Lower leg skin (tissue), 4 donors: Measurements from ENCODE around the gene CASTOR1. TPM values are rescaled to one million over a fixed set of nuclear protein-coding genes. Genes with fewer than 3 reads are reported as not detected.

Experiments used
- DNase-seq, 2 donors: peaks; one replicate each; pipeline ENCODE4 v3.0.0-alpha.2; 2019; ENCODE audit warnings: low spot score in 2 of 2
- H3K4me3 ChIP-seq: fragments of 200-600 bp; sonication (generic); 2 replicates; pipeline ENCODE4 v1.5.1; 2017; ENCODE audit warnings: mild to moderate bottlenecking, low read depth; ENCODE audit not compliant: poor library complexity, severe bottlenecking
- CTCF ChIP-seq, 3 donors: fragments of 450-650 bp; IDR thresholded peaks; one replicate each; pipeline ENCODE4 v1.5.1; 2016; ENCODE audit warnings: antibody characterized with exemption in 3 of 3, mild to moderate bottlenecking in 3 of 3, moderate library complexity in 2 of 3
- POLR2A ChIP-seq, 2 donors: fragments of 450-650 bp; IDR thresholded peaks; one replicate each; pipeline ENCODE4 v1.6.1; 2016 to 2017; ENCODE audit warnings: antibody characterized with exemption in 2 of 2, mild to moderate bottlenecking in 1 of 2, moderate library complexity in 1 of 2
- WGBS, 2 donors: methylation state at CpG; one replicate each; pipeline ENCODE4 v1.1.5; 2018; 5-methylcytosine and 5-hydroxymethylcytosine counted together
- intact Hi-C: fragments of 100-400 bp; cut with DNase I; formaldehyde crosslinking; loops from one replicate; pipeline ENCODE4 v1.15.0; 2023; ENCODE audit warnings: low total_unique reads
- total RNA-seq, 4 donors: library from RNA; depleted of rRNA; stranded (reverse); fragments of >200 nt; gene quantifications; one replicate each; pipeline ENCODE4 v1.1.0, GENCODE V29; 2016

CASTOR1 gene
- total RNA-seq, 4 donors from 2014 or later = 16.3 to 38.1 (median 22.6) TPM

GRCh38 chr22:30301995-30302809 is 12.9 kb upstream of the CASTOR1 start:
- TF ChIP-seq CTCF (IDR thresholded peaks at IDR 0.05) (no peak), POLR2A (IDR thresholded peaks at IDR 0.05) (no peak)
- peak in 1 of 2 donors; percentile 56 for DNase-seq
- no peak overlapping the region for H3K4me3 ChIP-seq
- WGBS, 2 donors = 34 to 40% methylated on average over 9 of the region's 9 CpGs
- intact Hi-C loops = no loop called here

- 80 to 82% methylated on average over 13 of the region's 13 CpGs for WGBS, 2 donors
- intact Hi-C loops = no loop called here
- DNase-seq = no peak
- no peak overlapping the region for H3K4me3 ChIP-seq
- no peak for TF ChIP-seq POLR2A (IDR thresholded peaks at IDR 0.05)
- TF ChIP-seq CTCF (IDR thresholded peaks at IDR 0.05) = no peak
Measured at GRCh38 chr22:30299322-30299721, 10.0 kb upstream of the CASTOR1 start.

- intact Hi-C loops = no loop called here
- 63 to 69% methylated on average over 9 of the region's 9 CpGs for WGBS, 2 donors
- TF ChIP-seq CTCF (IDR thresholded peaks at IDR 0.05) (no peak), POLR2A (IDR thresholded peaks at IDR 0.05) (no peak)
- no peak overlapping the region for H3K4me3 ChIP-seq
- DNase-seq = no peak
Measured at GRCh38 chr22:30297991-30298701, 8.8 kb upstream of the CASTOR1 start.

GRCh38 chr22:30297276-30297990 is 8.1 kb upstream of the CASTOR1 start:
- intact Hi-C loops = no loop called here
- H3K4me3 ChIP-seq = no peak overlapping the region
- WGBS, 2 donors = 80 to 82% methylated on average over 11 of the region's 11 CpGs
- TF ChIP-seq POLR2A (IDR thresholded peaks at IDR 0.05) (no peak), CTCF (IDR thresholded peaks at IDR 0.05) (no peak)
- no peak for DNase-seq

GRCh38 chr22:30296833-30297232 is 7.5 kb upstream of the CASTOR1 start:
- H3K4me3 ChIP-seq = no peak overlapping the region
- no peak for TF ChIP-seq CTCF (IDR thresholded peaks at IDR 0.05)
- no peak for TF ChIP-seq POLR2A (IDR thresholded peaks at IDR 0.05)
- intact Hi-C loops = no loop called here
- DNase-seq = no peak
- WGBS, 2 donors = 42 to 76% methylated on average over 3 of the region's 3 CpGs
